ENCODE results near the gene TMPRSS13.
"Not testable (repeated sequence)": the region's sequence is repeated elsewhere in the genome, so short reads cannot be mapped to it uniquely, and the experiment has no call there.

Gene TMPRSS13

GRCh38 chr11:117950993-117951961 lies 22.1 kb upstream of the TMPRSS13 start:
- DNase-seq (ENCODE audit: low spot score): no peak

GRCh38 chr11:117950301-117950700 lies 21.1 kb upstream of the TMPRSS13 start:
- DNase-seq (ENCODE audit: low spot score): no peak

GRCh38 chr11:117949062-117949461 lies 19.9 kb upstream of the TMPRSS13 start:
- DNase-seq (ENCODE audit: low spot score): no peak

GRCh38 chr11:117948466-117948865 lies 19.3 kb upstream of the TMPRSS13 start:
- DNase-seq (ENCODE audit: low spot score): not testable (repeated sequence)

- not testable (repeated sequence) for DNase-seq (ENCODE audit: low spot score)
Observed at GRCh38 chr11:117947751-117948150, 18.5 kb upstream of the TMPRSS13 start.

- DNase-seq (ENCODE audit: low spot score): peak; percentile 84
Observed at GRCh38 chr11:117946842-117947526, 17.8 kb upstream of the TMPRSS13 start.

- DNase-seq (ENCODE audit: low spot score): no peak
Observed at GRCh38 chr11:117946156-117946841, 17.1 kb upstream of the TMPRSS13 start.

GRCh38 chr11:117945047-117945810 lies 16.0 kb upstream of the TMPRSS13 start:
- DNase-seq (ENCODE audit: low spot score): no peak

GRCh38 chr11:117944554-117944953 lies 15.4 kb upstream of the TMPRSS13 start:
- no peak for DNase-seq (ENCODE audit: low spot score)

- no peak for DNase-seq (ENCODE audit: low spot score)
Observed at GRCh38 chr11:117941976-117942654, 12.9 kb upstream of the TMPRSS13 start.

- peak; percentile 52 for DNase-seq (ENCODE audit: low spot score)
Observed at GRCh38 chr11:117941163-117941707, 12.0 kb upstream of the TMPRSS13 start.

- no peak for DNase-seq (ENCODE audit: low spot score)
Observed at GRCh38 chr11:117940736-117941135, 11.5 kb upstream of the TMPRSS13 start.

GRCh38 chr11:117936973-117937372 lies 7.8 kb upstream of the TMPRSS13 start:
- DNase-seq (ENCODE audit: low spot score): no peak

- DNase-seq (ENCODE audit: low spot score): no peak
Observed at GRCh38 chr11:117934526-117935307, 5.5 kb upstream of the TMPRSS13 start.

- no peak for DNase-seq (ENCODE audit: low spot score)
Observed at GRCh38 chr11:117933930-117934329, 4.7 kb upstream of the TMPRSS13 start.

GRCh38 chr11:117933475-117933874 lies 4.3 kb upstream of the TMPRSS13 start:
- DNase-seq (ENCODE audit: low spot score): no peak

GRCh38 chr11:117932947-117933346 lies 3.7 kb upstream of the TMPRSS13 start:
- DNase-seq (ENCODE audit: low spot score): no peak

GRCh38 chr11:117932426-117932825 lies 3.2 kb upstream of the TMPRSS13 start:
- DNase-seq (ENCODE audit: low spot score): no peak

- no peak for DNase-seq (ENCODE audit: low spot score)
Observed at GRCh38 chr11:117931971-117932370, 2.8 kb upstream of the TMPRSS13 start.

- no peak for DNase-seq (ENCODE audit: low spot score)
Observed at GRCh38 chr11:117931331-117931950, 2.2 kb upstream of the TMPRSS13 start.
